ENCODE measurements around the gene NHLH2. TPM values are rescaled to one million over a fixed set of nuclear protein-coding genes. Genes with fewer than 3 reads are reported as not detected.

Gene NHLH2
- total RNA-seq, 1 donor from 2014 or later, result 1.1 TPM

DNA sequence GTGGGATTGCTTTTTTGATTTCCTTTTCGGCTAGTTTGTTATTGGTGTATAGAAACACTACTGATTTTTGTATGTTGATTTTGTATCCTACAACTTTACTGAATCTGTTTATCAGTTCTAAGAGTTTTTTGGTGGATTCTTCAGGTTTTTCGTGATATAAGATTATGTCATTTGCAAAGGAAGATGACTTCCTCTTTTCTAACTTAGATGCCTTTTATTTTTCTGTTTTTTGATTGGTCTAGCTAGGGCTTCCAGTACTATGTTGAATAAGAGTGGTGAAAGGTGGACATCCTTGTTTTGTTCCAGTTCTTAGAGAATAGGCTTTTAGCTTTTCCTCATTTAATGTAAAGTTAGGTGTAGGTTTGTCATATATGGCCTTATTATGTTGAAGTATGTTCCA lies 13.1 kb upstream of the NHLH2 start:
- peaks cover 5% of the 10 kb centered on the region for H3K9me3 Mint-ChIP-seq
- peaks cover 24% of the 10 kb centered on the region for H3K27me3 Mint-ChIP-seq
- no peaks in the 10 kb centered on the region for H3K36me3 Mint-ChIP-seq
- TF ChIP-seq, protein P1, sequence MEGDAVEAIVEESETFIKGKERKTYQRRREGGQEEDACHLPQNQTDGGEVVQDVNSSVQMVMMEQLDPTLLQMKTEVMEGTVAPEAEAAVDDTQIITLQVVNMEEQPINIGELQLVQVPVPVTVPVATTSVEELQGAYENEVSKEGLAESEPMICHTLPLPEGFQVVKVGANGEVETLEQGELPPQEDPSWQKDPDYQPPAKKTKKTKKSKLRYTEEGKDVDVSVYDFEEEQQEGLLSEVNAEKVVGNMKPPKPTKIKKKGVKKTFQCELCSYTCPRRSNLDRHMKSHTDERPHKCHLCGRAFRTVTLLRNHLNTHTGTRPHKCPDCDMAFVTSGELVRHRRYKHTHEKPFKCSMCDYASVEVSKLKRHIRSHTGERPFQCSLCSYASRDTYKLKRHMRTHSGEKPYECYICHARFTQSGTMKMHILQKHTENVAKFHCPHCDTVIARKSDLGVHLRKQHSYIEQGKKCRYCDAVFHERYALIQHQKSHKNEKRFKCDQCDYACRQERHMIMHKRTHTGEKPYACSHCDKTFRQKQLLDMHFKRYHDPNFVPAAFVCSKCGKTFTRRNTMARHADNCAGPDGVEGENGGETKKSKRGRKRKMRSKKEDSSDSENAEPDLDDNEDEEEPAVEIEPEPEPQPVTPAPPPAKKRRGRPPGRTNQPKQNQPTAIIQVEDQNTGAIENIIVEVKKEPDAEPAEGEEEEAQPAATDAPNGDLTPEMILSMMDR (conservative IDR thresholded peaks at IDR 0.05), result no peak
- no peak overlapping the region for H3K4me3 Mint-ChIP-seq
- no peaks in the 10 kb centered on the region for H3K4me1 Mint-ChIP-seq (ENCODE audit: unreplicated experiment)
- H3K27ac Mint-ChIP-seq, result no peak overlapping the region
- DNase-seq (ENCODE audit: extremely low spot score, unreplicated experiment), result no peak

DNA sequence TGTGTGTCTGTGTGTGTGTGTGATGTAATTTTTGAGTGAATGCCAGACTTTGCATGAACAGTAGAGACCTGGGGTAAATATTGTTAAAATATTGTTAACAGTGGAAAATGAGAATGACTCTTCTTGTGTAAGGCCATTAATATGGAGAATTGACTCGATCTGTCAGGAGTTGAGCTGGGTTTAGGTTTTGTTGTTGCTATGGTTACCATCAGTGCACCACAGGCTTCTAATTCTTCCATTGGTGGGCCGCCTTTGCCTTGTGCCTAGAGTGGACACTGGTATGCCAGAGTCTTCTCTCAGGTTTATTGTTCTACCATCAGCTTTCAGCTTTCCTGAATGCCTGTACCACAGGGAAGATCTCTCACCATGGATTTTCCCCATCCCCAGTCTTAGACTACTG lies 10.0 kb upstream of the NHLH2 start:
- no peak for DNase-seq (ENCODE audit: extremely low spot score, unreplicated experiment)
- peaks cover 27% of the 10 kb centered on the region for H3K27me3 Mint-ChIP-seq
- H3K9me3 Mint-ChIP-seq, result no peaks in the 10 kb centered on the region
- TF ChIP-seq, protein P1 (conservative IDR thresholded peaks at IDR 0.05), result no peak
- no peak overlapping the region for H3K4me3 Mint-ChIP-seq
- no peaks in the 10 kb centered on the region for H3K36me3 Mint-ChIP-seq
- H3K4me1 Mint-ChIP-seq (ENCODE audit: unreplicated experiment), result no peaks in the 10 kb centered on the region
- no peak overlapping the region for H3K27ac Mint-ChIP-seq

DNA sequence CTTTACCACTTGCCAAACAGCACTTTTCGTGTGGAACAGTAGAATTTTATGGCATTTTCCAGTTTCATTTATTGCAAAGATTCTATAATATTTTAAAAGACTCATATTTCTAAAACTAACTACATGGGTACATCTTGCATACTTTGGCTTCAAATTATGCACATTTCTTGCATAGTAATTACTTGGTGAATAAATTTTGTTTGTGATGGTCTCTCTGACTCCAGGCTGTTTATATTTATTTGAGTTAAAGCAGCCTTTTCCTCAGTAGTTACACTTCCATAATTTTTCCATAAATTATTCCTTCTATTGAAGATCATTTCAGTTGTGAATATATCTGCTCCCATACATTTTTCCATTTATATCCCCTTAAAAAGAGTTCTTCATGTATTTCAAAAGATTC lies 6.9 kb upstream of the NHLH2 start:
- Mint-ChIP-seq H3K27ac (no peak overlapping the region), H3K4me3 (no peak overlapping the region), H3K27me3 (peaks cover 48% of the 10 kb centered on the region), H3K4me1 (ENCODE audit: unreplicated experiment) (no peaks in the 10 kb centered on the region), H3K36me3 (no peaks in the 10 kb centered on the region), H3K9me3 (no peaks in the 10 kb centered on the region)
- DNase-seq (ENCODE audit: extremely low spot score, unreplicated experiment), result no peak
- TF ChIP-seq, protein P1 (conservative IDR thresholded peaks at IDR 0.05), result no peak

DNA sequence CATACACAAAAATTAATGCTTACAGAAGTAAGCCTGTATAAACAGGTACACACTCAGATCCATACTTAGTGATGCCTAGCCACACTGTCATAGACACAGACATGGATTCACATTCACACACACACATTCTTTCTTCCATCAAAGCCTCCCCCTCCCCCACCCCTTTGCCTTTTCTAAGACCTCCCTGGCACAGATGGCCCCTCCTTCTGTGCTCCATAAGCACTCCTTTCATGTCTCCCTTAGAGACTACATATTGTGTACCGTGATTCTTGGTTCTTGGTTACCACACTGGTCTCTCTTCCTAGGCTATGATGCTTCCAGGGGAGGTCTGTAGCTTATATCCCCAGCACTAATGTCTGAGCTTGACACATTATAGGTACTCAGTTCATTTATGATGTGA lies 2.0 kb upstream of the NHLH2 start:
- no peak for DNase-seq (ENCODE audit: extremely low spot score, unreplicated experiment)
- TF ChIP-seq, protein P1 (conservative IDR thresholded peaks at IDR 0.05), result no peak
- no peaks in the 10 kb centered on the region for H3K36me3 Mint-ChIP-seq
- no peaks in the 10 kb centered on the region for H3K4me1 Mint-ChIP-seq (ENCODE audit: unreplicated experiment)
- peaks cover 70% of the 10 kb centered on the region for H3K27me3 Mint-ChIP-seq
- no peak overlapping the region for H3K27ac Mint-ChIP-seq
- H3K9me3 Mint-ChIP-seq, result no peaks in the 10 kb centered on the region
- H3K4me3 Mint-ChIP-seq, result no peak overlapping the region

DNA sequence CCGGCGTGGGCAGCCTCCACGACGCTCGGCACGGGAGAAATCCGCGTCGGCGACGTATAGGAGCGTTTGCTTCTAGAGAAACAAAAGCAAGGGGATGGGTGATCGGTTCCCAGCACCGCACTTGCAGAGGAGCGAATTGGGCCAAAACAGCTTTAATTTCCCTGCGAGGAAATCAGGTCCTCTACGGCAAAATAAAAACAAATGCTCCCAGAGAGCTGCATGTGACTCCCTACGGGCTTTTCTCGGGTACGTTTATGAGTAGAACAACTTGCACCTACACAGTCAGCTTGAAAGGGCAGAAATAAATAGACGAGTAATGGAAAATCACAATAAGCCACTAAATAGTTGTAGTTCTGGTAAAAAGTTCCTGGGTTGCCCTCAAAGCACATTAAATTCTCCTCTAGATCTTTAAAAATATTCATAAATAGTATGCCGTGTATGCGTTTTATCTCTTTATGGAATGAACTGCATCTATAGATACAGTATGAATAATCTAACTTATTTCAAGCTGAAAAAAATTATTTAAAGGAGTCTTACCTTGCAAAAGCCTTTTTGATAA lies 1.2 kb downstream of the NHLH2 start:
- Mint-ChIP-seq H3K36me3 (no peaks in the 10 kb centered on the region), H3K27me3 (peaks cover 86% of the 10 kb centered on the region), H3K4me3 (peak overlapping the region; percentile 89), H3K4me1 (ENCODE audit: unreplicated experiment) (no peaks in the 10 kb centered on the region), H3K27ac (no peak overlapping the region), H3K9me3 (no peaks in the 10 kb centered on the region)
- no peak for DNase-seq (ENCODE audit: extremely low spot score, unreplicated experiment)
- TF ChIP-seq, protein P1 (conservative IDR thresholded peaks at IDR 0.05), result no peak
